ENCODE measurements around the gene WWC2.

Gene WWC2

GRCh38 chr4:183369073-183369472 lies 270.0 kb downstream of the WWC2 start:
- H2AFZ ChIP-seq (ENCODE audit: low read depth, low read length) = no peak overlapping the region
- no peaks in the 10 kb centered on the region for H3K9me3 ChIP-seq (ENCODE audit: low read length)
- H3K4me1 ChIP-seq (ENCODE audit: insufficient read depth, low read length) = peaks cover 5% of the 10 kb centered on the region
- H3K36me3 ChIP-seq (ENCODE audit: insufficient read depth, low read length) = no peaks in the 10 kb centered on the region
- no peak overlapping the region for H3K4me3 ChIP-seq (ENCODE audit: low read length)
- H3K27me3 ChIP-seq (ENCODE audit: insufficient read depth, low read length) = no peaks in the 10 kb centered on the region
